Measurements from ENCODE around the gene TAS2R5. TPM values are rescaled to one million over a fixed set of nuclear protein-coding genes. Genes with fewer than 3 reads are reported as not detected.

The TAS2R5 gene, protein sequence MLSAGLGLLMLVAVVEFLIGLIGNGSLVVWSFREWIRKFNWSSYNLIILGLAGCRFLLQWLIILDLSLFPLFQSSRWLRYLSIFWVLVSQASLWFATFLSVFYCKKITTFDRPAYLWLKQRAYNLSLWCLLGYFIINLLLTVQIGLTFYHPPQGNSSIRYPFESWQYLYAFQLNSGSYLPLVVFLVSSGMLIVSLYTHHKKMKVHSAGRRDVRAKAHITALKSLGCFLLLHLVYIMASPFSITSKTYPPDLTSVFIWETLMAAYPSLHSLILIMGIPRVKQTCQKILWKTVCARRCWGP
- not detected in 2 replicates for total RNA-seq

DNA sequence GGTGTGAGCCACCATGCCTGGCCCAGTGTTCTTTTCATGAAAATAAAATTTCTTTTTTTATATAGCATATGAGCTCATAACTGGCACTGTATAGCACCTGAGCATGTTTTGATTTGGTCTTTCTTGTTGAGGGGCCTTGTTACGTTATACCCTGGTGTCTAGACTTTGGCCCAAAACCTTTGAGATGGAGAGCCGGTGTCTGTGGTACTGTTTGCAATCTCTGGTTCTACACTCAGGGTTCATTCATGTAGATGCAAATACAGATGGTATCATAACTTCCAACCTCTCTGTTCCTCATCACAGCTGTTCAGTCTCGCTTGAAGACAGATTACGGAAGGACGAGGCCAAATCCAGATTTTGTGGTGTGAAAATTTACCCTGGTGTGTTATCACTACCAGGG is at the start of gene TAS2R5:
TSS of gene TAS2R5 (plus strand) at position 301 of the 400 bp plus-strand sequence. CDS start 145 bp downstream, outside the sequence.

DNA sequence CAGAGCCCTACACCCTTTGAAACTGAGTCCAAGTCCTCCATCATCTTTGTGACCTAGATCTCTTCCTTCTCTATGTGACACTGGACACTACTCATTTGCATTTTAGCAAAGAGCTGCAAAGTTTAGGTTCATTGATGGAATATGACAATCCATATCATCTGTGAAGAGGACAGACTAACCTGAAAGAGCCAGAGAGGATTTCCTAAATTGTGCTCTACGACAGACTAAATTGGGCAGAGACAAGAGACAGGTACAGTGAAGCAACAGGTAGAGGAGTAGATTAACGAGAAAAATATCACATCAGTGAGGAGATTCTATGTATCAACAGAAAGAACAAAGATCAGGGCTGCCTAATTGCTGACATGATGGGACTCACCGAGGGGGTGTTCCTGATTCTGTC is 26.2 kb upstream of the TAS2R5 start, which contains the start of gene TAS2R3:
TSS of gene TAS2R3 (plus strand) at position 301 of the 400 bp plus-strand sequence. CDS start at position 363, 62 bp downstream.

GRCh38 chr7:141776374-141776773 is 13.6 kb upstream of the TAS2R5 start, which contains the start of gene TAS2R4:
Gene TAS2R4 (plus strand): TSS chr7:141776674. CDS start chr7:141778489, 1,815 bp downstream.

Other genes with a start within 250 kb of the TAS2R5 start
- 28.1 and 28.7 TPM in 2 replicates for gene AGK, start 238.8 kb upstream of the TAS2R5 start, total RNA-seq
- gene DENND11, start 88.1 kb upstream of the TAS2R5 start, total RNA-seq = 1.7 and 1.9 TPM in 2 replicates
- not detected in 2 replicates for gene WEE2, start 81.9 kb upstream of the TAS2R5 start, total RNA-seq
- 226 and 265 TPM in 2 replicates for gene SSBP1, start 51.9 kb upstream of the TAS2R5 start, total RNA-seq
- gene TAS2R3, start 26.1 kb upstream of the TAS2R5 start, total RNA-seq = not detected in 2 replicates
- gene TAS2R4, start 13.5 kb upstream of the TAS2R5 start, total RNA-seq = under 0.01 TPM in 1 of 2 replicates, not detected in the other
- gene PRSS37, start 51.3 kb downstream of the TAS2R5 start, total RNA-seq = not detected in 2 replicates
- gene OR9A4, start 126.2 kb downstream of the TAS2R5 start, total RNA-seq = not detected in 2 replicates
- gene CLEC5A, start 156.8 kb downstream of the TAS2R5 start, total RNA-seq = not detected in 2 replicates
- not detected in 2 replicates for gene TAS2R38, start 183.6 kb downstream of the TAS2R5 start, total RNA-seq
- gene MGAM, start 205.7 kb downstream of the TAS2R5 start, total RNA-seq = not detected in 2 replicates